Retinal pigment epithelial cell (primary cell): ENCODE results near the gene GPX5.
"Not testable (repeated sequence)": the region's sequence is repeated elsewhere in the genome, so short reads cannot be mapped to it uniquely, and the experiment has no call there.

Experiments used
- DNase-seq: peaks from one replicate; pipeline ENCODE4 v3.0.0-alpha.2; 2010; ENCODE audit warnings: low read depth
- H3K4me3 ChIP-seq: 2 replicates; pipeline ENCODE4 v1.5.1; 2011; ENCODE audit warnings: mild to moderate bottlenecking, low read length, control low read depth, moderate library complexity
- TF ChIP-seq, protein P1 (sequence below): conservative IDR thresholded peaks from 2 replicates; pipeline ENCODE4 v1.5.1; 2011; ENCODE audit warnings: low read depth, low read length, control low read depth, inconsistent platforms

GPX5 gene

GRCh38 chr6:28545955-28546354 is 20.3 kb downstream of the GPX5 start:
- TF ChIP-seq, protein P1, sequence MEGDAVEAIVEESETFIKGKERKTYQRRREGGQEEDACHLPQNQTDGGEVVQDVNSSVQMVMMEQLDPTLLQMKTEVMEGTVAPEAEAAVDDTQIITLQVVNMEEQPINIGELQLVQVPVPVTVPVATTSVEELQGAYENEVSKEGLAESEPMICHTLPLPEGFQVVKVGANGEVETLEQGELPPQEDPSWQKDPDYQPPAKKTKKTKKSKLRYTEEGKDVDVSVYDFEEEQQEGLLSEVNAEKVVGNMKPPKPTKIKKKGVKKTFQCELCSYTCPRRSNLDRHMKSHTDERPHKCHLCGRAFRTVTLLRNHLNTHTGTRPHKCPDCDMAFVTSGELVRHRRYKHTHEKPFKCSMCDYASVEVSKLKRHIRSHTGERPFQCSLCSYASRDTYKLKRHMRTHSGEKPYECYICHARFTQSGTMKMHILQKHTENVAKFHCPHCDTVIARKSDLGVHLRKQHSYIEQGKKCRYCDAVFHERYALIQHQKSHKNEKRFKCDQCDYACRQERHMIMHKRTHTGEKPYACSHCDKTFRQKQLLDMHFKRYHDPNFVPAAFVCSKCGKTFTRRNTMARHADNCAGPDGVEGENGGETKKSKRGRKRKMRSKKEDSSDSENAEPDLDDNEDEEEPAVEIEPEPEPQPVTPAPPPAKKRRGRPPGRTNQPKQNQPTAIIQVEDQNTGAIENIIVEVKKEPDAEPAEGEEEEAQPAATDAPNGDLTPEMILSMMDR = no peak
- no peak overlapping the region for H3K4me3 ChIP-seq
- no peak for DNase-seq

DNA sequence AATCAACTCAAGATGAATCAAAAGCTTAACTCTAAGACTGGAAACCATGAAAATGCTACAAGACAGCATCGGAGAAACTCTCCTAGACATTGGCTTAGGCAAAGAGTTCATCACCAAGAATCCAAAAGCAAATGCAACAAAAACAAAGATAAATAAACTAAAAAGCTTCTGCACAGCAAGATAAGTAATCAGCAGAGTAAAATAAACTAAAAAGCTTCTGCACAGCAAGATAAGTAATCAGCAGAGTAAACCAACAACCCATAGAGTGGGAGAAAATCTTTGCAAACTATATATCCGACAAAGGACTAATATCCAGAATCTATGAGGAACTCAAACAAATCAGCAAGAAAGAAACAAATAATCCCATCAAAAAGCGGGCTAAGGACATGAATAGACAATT is 21.3 kb downstream of the GPX5 start:
- not testable (repeated sequence) for DNase-seq, H3K4me3 ChIP-seq

DNA sequence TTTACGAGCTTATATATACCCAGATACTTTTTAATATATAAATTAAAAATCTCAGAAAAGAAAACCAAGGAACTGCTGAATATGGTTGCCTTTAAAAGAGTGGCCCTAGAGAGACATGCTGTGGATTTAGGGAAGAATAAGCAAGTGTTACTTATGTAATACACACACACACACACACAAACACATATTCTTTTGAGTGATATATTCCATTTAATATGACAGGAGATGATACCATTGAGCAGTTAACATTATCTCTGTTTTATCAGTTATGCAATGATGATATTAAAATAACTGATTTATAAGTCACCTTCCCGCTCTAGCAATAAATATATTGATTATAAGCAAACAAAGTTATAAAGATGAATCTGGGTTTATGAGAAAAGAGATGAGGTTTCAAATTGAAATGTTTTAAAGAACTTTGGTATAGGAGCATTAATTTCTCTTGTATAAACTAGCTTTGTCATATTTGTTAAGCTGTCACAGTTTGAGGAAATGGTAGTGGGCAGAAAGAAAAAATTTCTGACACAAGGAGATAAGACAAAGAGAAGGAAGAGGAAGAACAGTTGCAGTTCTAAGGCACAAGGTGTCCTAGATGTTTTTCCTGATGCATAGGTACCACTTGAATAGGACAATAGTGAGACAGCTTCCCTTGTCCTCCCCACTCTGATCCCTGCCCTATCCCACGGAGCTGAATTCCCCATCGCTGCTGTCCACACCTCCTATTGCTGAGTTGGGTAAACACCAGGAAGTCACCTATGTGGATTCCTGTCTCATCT is 26.4 kb downstream of the GPX5 start:
- no peak for DNase-seq
- TF ChIP-seq, protein P1 = no peak
- no peak overlapping the region for H3K4me3 ChIP-seq

DNA sequence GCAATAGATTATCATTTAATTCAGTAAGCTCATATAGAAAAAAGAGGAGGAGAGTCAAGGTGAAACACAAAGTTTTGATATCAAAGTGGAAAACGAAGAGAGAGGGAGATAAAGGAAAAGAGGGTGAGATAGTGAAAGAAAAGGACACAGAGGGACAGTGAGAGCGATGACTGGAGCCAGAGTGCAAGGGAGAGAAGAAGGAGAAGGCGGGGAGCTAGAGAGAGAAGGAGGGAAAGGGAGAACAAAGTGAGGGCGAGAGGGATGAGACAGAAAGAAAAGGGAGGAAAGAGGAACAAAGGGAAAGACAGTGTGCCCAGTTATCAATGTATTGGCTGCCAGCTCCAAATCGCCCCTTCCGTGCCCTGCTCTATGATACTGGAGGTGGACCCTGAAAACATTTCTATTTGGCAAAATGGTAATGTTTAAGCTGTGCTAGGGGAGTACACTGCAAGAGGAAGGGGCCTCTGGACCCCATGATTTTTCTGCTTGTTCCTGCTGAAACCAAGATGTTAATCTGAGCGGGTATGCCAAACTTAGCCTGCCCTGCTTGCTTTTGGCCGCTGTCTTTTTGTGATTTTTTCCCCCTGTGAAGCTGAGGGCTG is 27.8 kb downstream of the GPX5 start:
- H3K4me3 ChIP-seq = peak overlapping the region; percentile 65
- no peak for DNase-seq
- TF ChIP-seq, protein P1 = no peak

DNA sequence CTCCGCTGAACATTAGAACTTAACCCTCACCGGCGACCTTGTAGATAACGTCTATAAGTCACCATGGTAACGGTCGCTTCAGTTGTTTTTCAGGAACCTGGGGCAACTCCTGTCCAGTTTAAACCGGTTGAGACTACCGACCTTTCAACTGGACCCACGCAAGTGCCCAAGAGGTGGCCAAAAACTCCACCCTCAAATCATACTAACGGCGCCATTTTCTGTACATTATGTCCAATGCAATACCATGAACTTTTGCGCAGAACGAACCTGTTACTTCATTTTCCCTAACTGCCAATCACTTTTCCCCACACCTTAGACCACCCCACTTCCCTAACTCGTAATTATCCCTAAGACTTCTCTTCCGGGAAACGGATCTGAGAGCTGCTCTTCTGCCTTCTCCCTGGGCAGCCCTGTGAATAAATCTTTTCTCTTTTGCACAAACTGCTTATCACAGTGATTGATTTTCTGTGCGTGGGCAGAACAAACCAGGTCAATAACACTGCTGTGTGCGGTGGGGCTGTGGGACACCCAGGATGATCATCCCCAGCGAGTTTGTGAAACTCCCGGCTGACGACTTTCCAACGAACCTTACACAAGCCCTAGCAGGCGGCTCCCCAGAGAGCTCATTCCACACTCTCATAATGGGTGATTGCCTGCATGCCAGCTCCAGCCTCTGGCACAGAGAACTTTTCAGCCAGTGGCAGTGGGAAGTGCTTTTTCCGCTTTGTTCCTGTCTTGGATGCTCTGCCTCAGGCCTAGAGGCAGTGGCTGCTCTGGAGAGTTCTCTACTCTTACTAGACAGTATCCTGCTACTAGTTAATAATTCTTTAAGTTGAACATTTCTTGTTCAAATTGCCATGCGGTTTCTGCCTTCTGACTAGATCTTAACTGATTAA is 28.6 kb downstream of the GPX5 start:
- TF ChIP-seq, protein P1 = no peak
- DNase-seq = no peak
- peak overlapping the region; percentile 65 for H3K4me3 ChIP-seq

DNA sequence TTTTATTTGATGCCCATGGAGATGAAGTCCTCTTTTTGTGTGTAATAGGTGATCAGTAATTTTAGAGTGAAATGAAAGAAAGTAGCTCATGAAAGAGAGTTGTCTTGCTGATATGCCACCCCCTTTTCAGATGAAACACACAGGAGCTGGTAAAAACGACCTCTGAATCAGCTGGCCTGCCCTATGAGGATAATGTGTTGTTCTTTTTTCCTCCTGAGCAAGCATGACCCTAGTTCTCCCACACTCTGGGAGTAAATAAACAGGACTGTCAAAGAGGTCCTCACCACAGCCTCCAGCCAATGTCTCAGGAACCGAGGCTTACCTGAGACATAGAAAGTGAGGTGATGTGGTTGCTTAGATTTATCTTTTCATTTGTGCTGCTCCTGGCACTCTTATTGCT is 29.5 kb downstream of the GPX5 start:
- TF ChIP-seq, protein P1 = no peak
- no peak overlapping the region for H3K4me3 ChIP-seq

DNA sequence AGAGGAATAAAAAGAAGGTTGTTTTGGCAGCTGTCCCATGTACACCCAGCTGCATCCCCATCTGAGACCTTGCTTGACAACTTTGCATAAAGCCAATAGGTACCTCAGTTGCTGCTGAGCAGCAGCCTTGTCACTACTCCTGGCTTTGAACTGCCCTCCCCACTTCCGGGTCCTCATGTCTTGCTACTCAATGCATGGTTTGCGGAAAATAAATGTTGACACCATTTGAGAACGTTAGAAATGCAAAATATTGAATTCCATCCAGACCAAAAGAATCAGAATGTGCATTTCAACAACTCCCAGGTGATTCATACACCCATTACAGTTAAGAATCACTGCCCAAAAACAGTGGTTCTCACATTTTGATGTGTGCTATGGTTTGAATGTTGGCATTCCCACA is 32.9 kb downstream of the GPX5 start:
- DNase-seq = no peak

More for the DNA sequence above, 29.5 kb downstream of the GPX5 start:
- DNase-seq = no peak

More for the DNA sequence above, 32.9 kb downstream of the GPX5 start:
- H3K4me3 ChIP-seq = no peak overlapping the region
- TF ChIP-seq, protein P1 = no peak
